Diencephalon (tissue), 1 donor: ENCODE measurements around the gene IL10RA. TPM values are rescaled to one million over a fixed set of nuclear protein-coding genes. Genes with fewer than 3 reads are reported as not detected.

Source experiments
- total RNA-seq: library from RNA; depleted of rRNA; stranded (reverse); fragments of >200 nt; gene quantifications from one replicate; pipeline ENCODE4 v1.2.3, GENCODE V29; 2014

IL10RA gene
- 3.7 TPM for total RNA-seq

DNA sequence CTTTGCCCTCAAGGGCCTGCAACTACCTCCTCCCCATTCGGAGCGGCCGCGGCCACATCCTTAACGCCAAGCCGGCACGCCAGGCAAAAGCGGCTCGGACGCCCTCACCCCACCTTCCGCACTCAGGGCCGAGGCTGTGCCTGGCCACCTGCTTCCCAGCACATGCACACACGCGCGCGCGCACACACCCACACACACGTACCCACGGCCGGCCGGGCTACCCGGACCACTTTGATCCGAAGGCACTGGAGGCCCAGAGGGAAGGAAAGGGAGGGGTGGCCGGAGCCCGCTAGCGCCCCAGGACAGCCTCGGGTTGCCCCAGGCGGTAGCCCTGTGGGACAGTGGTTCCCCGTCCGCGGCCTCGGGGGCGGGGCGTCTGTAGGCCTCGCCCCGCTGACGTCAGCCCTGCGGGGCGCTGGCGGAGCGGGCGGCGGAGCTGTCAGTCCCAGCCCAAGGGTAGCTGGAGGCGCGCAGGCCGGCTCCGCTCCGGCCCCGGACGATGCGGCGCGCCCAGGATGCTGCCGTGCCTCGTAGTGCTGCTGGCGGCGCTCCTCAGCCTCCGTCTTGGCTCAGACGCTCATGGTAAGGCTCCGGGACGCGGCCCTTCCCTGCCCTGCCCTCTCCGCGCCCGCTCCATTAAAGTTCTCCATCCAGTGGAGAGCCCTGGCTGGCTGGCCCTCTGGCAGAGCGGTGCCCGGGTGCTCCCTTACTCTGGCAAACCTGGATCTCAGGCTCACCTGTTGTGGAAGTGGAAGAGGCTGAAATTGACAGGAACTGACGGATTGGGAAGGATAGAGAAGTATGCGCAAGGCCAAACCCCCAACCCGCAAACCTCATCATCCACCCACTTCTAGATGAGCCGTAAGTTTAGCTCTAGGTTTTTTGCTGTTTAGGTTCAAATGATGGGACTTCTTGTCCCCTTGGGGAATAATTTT lies at the start of gene IL10RA:
IL10RA (plus strand) TSS at position 442 of the 935 bp plus-strand sequence; CDS start at position 516, 74 bp downstream.

Other genes starting within 250 kb of the IL10RA start
- gene DSCAML1, start 189.2 kb upstream of the IL10RA start, total RNA-seq = 8.1 TPM
- gene FXYD2, start 161.7 kb upstream of the IL10RA start, total RNA-seq = 1.8 TPM
- gene FXYD6, start 109.7 kb upstream of the IL10RA start, total RNA-seq = 164 TPM
- gene TMPRSS13, start 57.0 kb upstream of the IL10RA start, total RNA-seq = 0.23 TPM
- gene TMPRSS4, start 90.7 kb downstream of the IL10RA start, total RNA-seq = not detected
- under 0.01 TPM for gene SMIM35, start 100.6 kb downstream of the IL10RA start, total RNA-seq
- 14.5 TPM for gene SCN4B, start 166.4 kb downstream of the IL10RA start, total RNA-seq
- gene SCN2B, start 190.2 kb downstream of the IL10RA start, total RNA-seq = 15.0 TPM
- gene JAML, start 238.6 kb downstream of the IL10RA start, total RNA-seq = 0.92 TPM